ENCODE measurements around the gene NQO2. TPM values are rescaled to one million over a fixed set of nuclear protein-coding genes. Genes with fewer than 3 reads are reported as not detected.

NQO2 gene
- total and polyA plus RNA-seq, 2 donors (not counting 1 experiment from before 2014, with no cell fraction given) = 6.2 to 21.5 TPM

- no peaks in the 10 kb centered on the region for H3K9me3 ChIP-seq (ENCODE audit: control extremely low read depth in 1 of 3, control insufficient read depth in 2 of 3, insufficient read depth in 1 of 3, low read length in 2 of 3)
- intact Hi-C loops (cut with micrococcal nuclease) = loop anchor here (1.0 kb wide), 1 partner anchor 11 kb away; no protein-coding TSS in a partner anchor
These were observed 64.3 kb downstream of the NQO2 start for GRCh38 chr6:3063733-3064700.

More at GRCh38 chr6:3063733-3064700, 64.3 kb downstream of the NQO2 start:
- H3K27me3 Mint-ChIP-seq = no peaks in the 10 kb centered on the region
- DNase-seq (peak; percentile 92), ATAC-seq (ENCODE audit: low read depth) (peak; percentile 71)
- H3K4me1 Mint-ChIP-seq = peaks cover 19% of the 10 kb centered on the region
- no peaks in the 10 kb centered on the region for H3K9me3 Mint-ChIP-seq (ENCODE audit: insufficient read depth)
- Histone ChIP-seq H3K4me2 (replicated peaks; ENCODE audit: low read depth, low read length, poor library complexity, severe bottlenecking) (peak overlapping the region; percentile 96), H4K20me1 (ENCODE audit: control insufficient read depth, insufficient read depth, low read length, poor library complexity, severe bottlenecking) (peaks cover 9% of the 10 kb centered on the region), H3K4me1 (ENCODE audit: control insufficient read depth in 2 of 2, insufficient read depth in 2 of 2, low read length in 2 of 2) (peaks cover 9 to 14% of the 10 kb centered on the region in 2 donors), H3K9ac (ENCODE audit: low read length) (peak overlapping the region; percentile 84), H3K36me3 (replicated peaks in 1 of 2; ENCODE audit: control extremely low read depth in 1 of 2, control insufficient read depth in 1 of 2, extremely low read depth in 1 of 2, insufficient read depth in 2 of 2, low read length in 1 of 2) (no peaks in the 10 kb centered on the region), H3K27me3 (replicated peaks in 1 of 4; ENCODE audit: control extremely low read depth in 1 of 4, control insufficient read depth in 3 of 4, insufficient read depth in 4 of 4, low read length in 3 of 4) (no peaks in the 10 kb centered on the region), H3K79me2 (ENCODE audit: control insufficient read depth, insufficient read depth, low read length) (peaks cover 14% of the 10 kb centered on the region), H3K27ac (ENCODE audit: low read length in 2 of 2) (peak overlapping the region; percentile 29 to 76), H3K4me3 (ENCODE audit: control extremely low read depth in 1 of 5, extremely low read depth in 1 of 5, insufficient read depth in 1 of 5, low read depth in 2 of 5, low read length in 4 of 5) (peak overlapping the region; percentile 44 to 89 (median 69)), H2AFZ (ENCODE audit: insufficient read depth, low read depth, low read length, poor library complexity, severe bottlenecking) (peak overlapping the region; percentile 81)
- ChIA-PET POLR2A (interaction anchor here (0.8 to 1.2 kb wide), 7 partner anchors 10 to 298 kb away, joined by 3 to 7 read pairs (median 3); partner anchors contain the start of genes BPHL, NQO2, SERPINB1 and WRNIP1), CTCF (interaction anchor here (0.8 to 1.3 kb wide), 10 partner anchors 11 to 273 kb away, joined by 3 to 8 read pairs (median 4); partner anchors contain the start of genes NQO2 and TUBB2A)
- H3K27ac Mint-ChIP-seq = peak overlapping the region; percentile 80
- under 1% methylated on average over 76 of the region's 85 CpGs for WGBS (ENCODE audit: insufficient coverage)
- no peak for TF ChIP-seq CTCF (IDR thresholded peaks at IDR 0.05)
- no peak for TF ChIP-seq EZH2 (IDR thresholded peaks at IDR 0.05; ENCODE audit: borderline replicate concordance, insufficient read depth, low read depth, low read length, poor library complexity, severe bottlenecking)
- H3K4me3 Mint-ChIP-seq = peak overlapping the region; percentile 92
